CD4-positive, alpha-beta T cell treated with Interleukin-17A for 4 hours (primary cell): ENCODE data around the gene SLC44A1.

Experiments
- DNase-seq: peaks from one replicate; pipeline ENCODE4 v3.0.0-alpha.2; 2020; ENCODE audit warnings: mixed read lengths

The SLC44A1 gene

GRCh38 chr9:105244003-105244733, at the start of gene SLC44A1:
Gene SLC44A1, plus strand, starts transcription at chr9:105244651. Its CDS starts 218 bp downstream, at chr9:105244869.
- DNase-seq: peak; percentile 97

- no peak for DNase-seq
Measured at GRCh38 chr9:105195259-105195658, 49.2 kb upstream of the SLC44A1 start.

GRCh38 chr9:105198023-105198422, 46.4 kb upstream of the SLC44A1 start:
- no peak for DNase-seq

- no peak for DNase-seq
Measured at GRCh38 chr9:105198865-105199264, 45.6 kb upstream of the SLC44A1 start.

GRCh38 chr9:105204416-105204815, 40.0 kb upstream of the SLC44A1 start:
- no peak for DNase-seq

GRCh38 chr9:105205787-105206495, 38.5 kb upstream of the SLC44A1 start:
- no peak for DNase-seq

- DNase-seq: no peak
Measured at GRCh38 chr9:105206496-105206820, 38.0 kb upstream of the SLC44A1 start.

- DNase-seq: no peak
Measured at GRCh38 chr9:105206821-105207699, 37.4 kb upstream of the SLC44A1 start.

- no peak for DNase-seq
Measured at GRCh38 chr9:105216440-105217178, 27.8 kb upstream of the SLC44A1 start.

GRCh38 chr9:105218673-105219072, 25.8 kb upstream of the SLC44A1 start:
- DNase-seq: no peak

GRCh38 chr9:105219291-105219805, 25.1 kb upstream of the SLC44A1 start:
- no peak for DNase-seq

GRCh38 chr9:105220451-105220850, 24.0 kb upstream of the SLC44A1 start:
- no peak for DNase-seq

GRCh38 chr9:105223544-105224140, 20.8 kb upstream of the SLC44A1 start:
- DNase-seq: no peak

- DNase-seq: no peak
Measured at GRCh38 chr9:105226055-105226454, 18.4 kb upstream of the SLC44A1 start.

GRCh38 chr9:105232207-105232606, 12.2 kb upstream of the SLC44A1 start:
- no peak for DNase-seq

- no peak for DNase-seq
Measured at GRCh38 chr9:105233873-105234272, 10.6 kb upstream of the SLC44A1 start.

- DNase-seq: no peak
Measured at GRCh38 chr9:105236261-105236660, 8.2 kb upstream of the SLC44A1 start.

- no peak for DNase-seq
Measured at GRCh38 chr9:105237246-105237645, 7.2 kb upstream of the SLC44A1 start.

- no peak for DNase-seq
Measured at GRCh38 chr9:105238302-105238701, 6.1 kb upstream of the SLC44A1 start.

- no peak for DNase-seq
Measured at GRCh38 chr9:105241356-105242043, 3.0 kb upstream of the SLC44A1 start.

- no peak for DNase-seq
Measured at GRCh38 chr9:105242062-105242461, 2.4 kb upstream of the SLC44A1 start.

GRCh38 chr9:105242557-105242956, 1.9 kb upstream of the SLC44A1 start:
- no peak for DNase-seq
